ENCODE results near the gene PITPNC1. TPM values are rescaled to one million over a fixed set of nuclear protein-coding genes. Genes with fewer than 3 reads are reported as not detected.
A peak's percentile ranks its signal among the peaks of the same experiment; 100 is the strongest.

PITPNC1 gene
- total RNA-seq, 1 experiment from 2014 or later = 4.2 TPM

DNA sequence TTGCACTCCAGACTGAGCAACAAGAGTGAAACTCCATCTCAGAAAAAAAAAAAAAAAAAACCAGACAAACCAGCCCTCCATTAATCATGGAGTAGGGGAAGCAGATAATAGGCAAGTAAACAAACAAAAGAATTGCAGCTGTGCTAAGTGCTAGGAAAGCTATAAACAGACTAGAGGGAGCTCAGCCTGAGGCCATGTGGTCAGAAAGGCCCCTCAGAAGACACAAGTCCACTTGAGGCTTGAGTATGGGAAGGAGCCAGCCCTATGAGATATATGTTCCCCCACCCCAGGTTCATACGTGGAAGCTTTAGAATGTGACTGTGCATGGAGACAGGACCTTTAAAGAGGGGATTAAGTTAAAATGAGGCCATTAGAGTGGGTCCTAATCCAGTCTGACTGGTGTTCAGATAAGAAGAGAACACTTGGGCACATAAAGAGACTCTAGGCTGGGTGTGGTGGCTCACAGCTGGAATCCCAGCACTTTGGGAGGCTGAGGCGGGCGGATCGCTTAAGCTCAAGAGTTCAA lies 208.1 kb downstream of the PITPNC1 start:
- H3K27ac Mint-ChIP-seq (ENCODE audit: unreplicated experiment) = peak overlapping the region; percentile 71
- DNase-seq = peak; percentile 73 to 75

DNA sequence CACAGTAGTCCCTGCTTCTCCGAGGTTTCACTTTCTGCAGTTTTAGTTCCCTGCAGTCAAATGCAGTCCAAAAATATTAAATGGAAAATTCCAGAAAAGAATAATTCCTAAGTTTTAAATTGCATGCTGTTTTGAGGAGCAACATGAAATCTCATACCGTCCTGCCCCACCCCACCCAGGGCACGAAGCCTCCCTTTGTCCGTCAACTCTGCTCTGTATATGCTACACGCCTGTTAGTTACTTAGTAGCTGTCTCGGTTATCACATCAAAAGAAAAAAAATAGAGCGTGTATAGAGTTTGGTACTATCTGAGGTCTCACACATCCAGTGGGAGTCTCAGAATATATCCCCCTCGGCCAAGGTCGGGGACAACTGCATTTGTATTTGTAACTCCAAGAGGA lies 211.2 kb downstream of the PITPNC1 start:
- CTCF ChIA-PET = no interaction called here
- Mint-ChIP-seq H3K4me1 (ENCODE audit: low read depth, unreplicated experiment) (peaks cover 14% of the 10 kb centered on the region), H3K27ac (ENCODE audit: unreplicated experiment) (no peak overlapping the region), H3K4me3 (ENCODE audit: unreplicated experiment) (no peak overlapping the region), H3K36me3 (ENCODE audit: insufficient read depth, unreplicated experiment) (peaks cover 10% of the 10 kb centered on the region), H3K9me3 (ENCODE audit: unreplicated experiment) (no peaks in the 10 kb centered on the region), H3K27me3 (ENCODE audit: insufficient read depth, unreplicated experiment) (no peaks in the 10 kb centered on the region)
- no peak for TF ChIP-seq CTCF (IDR thresholded peaks at IDR 0.05; ENCODE audit: insufficient read depth in 1 of 2, low read depth in 1 of 2, low read length in 1 of 2, severe bottlenecking in 1 of 2, unreplicated experiment in 1 of 2)
- intact Hi-C loops (cut with micrococcal nuclease; ENCODE audit: unreplicated experiment) = no loop called here
- no peak overlapping the region for H3K4me3 ChIP-seq (ENCODE audit: low read depth, low read length)
- POLR2A ChIA-PET = no interaction called here
- no TSS peak for BruUV-seq (replicated peaks)
- no peaks in the 10 kb centered on the region for H3K27me3 ChIP-seq (replicated peaks; ENCODE audit: control insufficient read depth, insufficient read depth, low read length)
- H3K9me3 ChIP-seq = no peaks in the 10 kb centered on the region
- DNase-seq = no peak
- no peaks in the 10 kb centered on the region for H3K36me3 ChIP-seq (ENCODE audit: control insufficient read depth, insufficient read depth, low read length)
- peaks cover 14% of the 10 kb centered on the region for H3K4me1 ChIP-seq

More for the DNA sequence above, 208.1 kb downstream of the PITPNC1 start:
- CTCF ChIA-PET = interaction anchor here (0.7 to 1.2 kb wide), 5 partner anchors 9 to 239 kb away, joined by 3 to 6 read pairs (median 4); no protein-coding TSS in a partner anchor
- intact Hi-C loops (cut with micrococcal nuclease; ENCODE audit: unreplicated experiment) = no loop called here
- H3K27me3 Mint-ChIP-seq (ENCODE audit: insufficient read depth, unreplicated experiment) = no peaks in the 10 kb centered on the region
- no TSS peak for BruUV-seq (replicated peaks)
- H3K4me1 Mint-ChIP-seq (ENCODE audit: low read depth, unreplicated experiment) = peaks cover 14% of the 10 kb centered on the region
- TF ChIP-seq CTCF (IDR thresholded peaks at IDR 0.05; ENCODE audit: insufficient read depth in 1 of 2, low read depth in 1 of 2, low read length in 1 of 2, severe bottlenecking in 1 of 2, unreplicated experiment in 1 of 2) = no peak
- Histone ChIP-seq H3K4me1 (peaks cover 14% of the 10 kb centered on the region), H3K9me3 (no peaks in the 10 kb centered on the region), H3K4me3 (ENCODE audit: low read depth, low read length) (no peak overlapping the region), H3K36me3 (ENCODE audit: control insufficient read depth, insufficient read depth, low read length) (no peaks in the 10 kb centered on the region), H3K27me3 (replicated peaks; ENCODE audit: control insufficient read depth, insufficient read depth, low read length) (no peaks in the 10 kb centered on the region)
- peaks cover 10% of the 10 kb centered on the region for H3K36me3 Mint-ChIP-seq (ENCODE audit: insufficient read depth, unreplicated experiment)
- no peaks in the 10 kb centered on the region for H3K9me3 Mint-ChIP-seq (ENCODE audit: unreplicated experiment)
- H3K4me3 Mint-ChIP-seq (ENCODE audit: unreplicated experiment) = no peak overlapping the region
- POLR2A ChIA-PET = interaction anchor here (0.6 kb wide), 1 partner anchor 448 kb away, joined by 4 read pairs; no protein-coding TSS in a partner anchor

DNA sequence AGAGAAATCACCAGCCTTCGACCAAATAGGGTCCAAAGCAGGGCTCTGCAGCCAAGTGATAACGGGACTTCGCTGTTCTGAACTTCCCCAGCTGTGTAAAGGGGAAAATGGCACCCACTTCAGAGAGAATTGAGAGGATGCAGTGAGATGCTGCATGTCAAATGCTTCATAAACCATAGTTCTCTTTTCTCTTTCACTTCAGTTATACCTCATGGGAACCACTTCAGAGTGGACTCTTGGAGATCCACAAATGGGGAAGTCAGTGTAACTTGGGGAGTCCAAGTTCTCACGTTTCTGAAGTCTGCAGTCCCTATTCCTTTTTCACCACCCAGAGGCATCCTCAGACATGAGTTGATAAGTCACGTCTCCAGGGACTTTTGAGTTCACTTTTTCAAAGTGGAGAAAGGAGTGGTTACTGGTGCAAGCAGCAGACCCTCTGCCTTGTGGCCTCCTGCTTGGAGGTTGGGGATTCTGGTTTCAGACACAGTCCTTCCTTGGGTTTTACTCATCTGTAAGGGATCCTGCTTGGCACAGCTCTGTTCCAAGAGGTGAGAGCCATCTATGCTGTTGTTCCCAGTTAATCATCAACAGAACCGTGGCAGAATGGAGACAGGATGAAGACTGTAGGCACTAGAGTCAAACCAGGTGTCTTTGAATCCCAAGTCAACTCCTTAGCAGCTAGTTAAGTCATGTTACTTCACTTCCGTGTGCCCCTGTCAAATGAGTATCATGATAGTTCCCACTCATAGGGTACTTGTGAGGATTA lies 217.2 kb downstream of the PITPNC1 start:
- ChIA-PET POLR2A (no interaction called here), CTCF (interaction anchor here (1.1 kb wide), 1 partner anchor 9 kb away, joined by 4 read pairs; no protein-coding TSS in a partner anchor)
- H3K9me3 Mint-ChIP-seq (ENCODE audit: unreplicated experiment) = no peaks in the 10 kb centered on the region
- no peak for TF ChIP-seq CTCF (IDR thresholded peaks at IDR 0.05; ENCODE audit: insufficient read depth in 1 of 2, low read depth in 1 of 2, low read length in 1 of 2, severe bottlenecking in 1 of 2, unreplicated experiment in 1 of 2)
- intact Hi-C loops (cut with micrococcal nuclease; ENCODE audit: unreplicated experiment) = no loop called here
- no peak overlapping the region for H3K27ac Mint-ChIP-seq (ENCODE audit: unreplicated experiment)
- DNase-seq = peak in 1 of 2 experiments; percentile 20
- Histone ChIP-seq H3K4me3 (ENCODE audit: low read depth, low read length) (no peak overlapping the region), H3K4me1 (peaks cover 4% of the 10 kb centered on the region; the same call in 1 of the 2 replicates), H3K27me3 (replicated peaks; ENCODE audit: control insufficient read depth, insufficient read depth, low read length) (no peaks in the 10 kb centered on the region), H3K36me3 (ENCODE audit: control insufficient read depth, insufficient read depth, low read length) (no peaks in the 10 kb centered on the region), H3K9me3 (no peaks in the 10 kb centered on the region)
- no peak overlapping the region for H3K4me3 Mint-ChIP-seq (ENCODE audit: unreplicated experiment)
- peaks cover 8% of the 10 kb centered on the region for H3K4me1 Mint-ChIP-seq (ENCODE audit: low read depth, unreplicated experiment)
- H3K27me3 Mint-ChIP-seq (ENCODE audit: insufficient read depth, unreplicated experiment) = peaks cover 3% of the 10 kb centered on the region
- no TSS peak for BruUV-seq (replicated peaks)
- H3K36me3 Mint-ChIP-seq (ENCODE audit: insufficient read depth, unreplicated experiment) = peaks cover 4% of the 10 kb centered on the region
